H1 (cell line): Measurements from ENCODE around the gene LUZP1. TPM values are rescaled to one million over a fixed set of nuclear protein-coding genes. Genes with fewer than 3 reads are reported as not detected.

ENCODE experiments used
- CTCF ChIA-PET: fragments of 300-600 bp; sonication (Branson Sonifier 250); formaldehyde crosslinking; loops from one replicate; lab custom pipeline; 2021; ENCODE audit not compliant: partially characterized antibody; lab: Charles Lee
- POLR2A ChIA-PET: fragments of 300-600 bp; sonication (Branson Sonifier 250); formaldehyde crosslinking; loops from one replicate; lab custom pipeline; 2021; ENCODE audit warnings: inconsistent platforms; ENCODE audit not compliant: partially characterized antibody; lab: Charles Lee
- DNase-seq, 2 experiments: peaks; one replicate each; pipeline versions ENCODE4 v3.0.0 to v3.0.0-alpha.2; 2010 to 2022; ENCODE audit warnings: low spot score in 2 of 2, low read depth in 1 of 2, mixed read lengths in 1 of 2
- FAIRE-seq: peaks from 2 replicates; lab custom pipeline; 2011; peaks lifted over from hg19 to GRCh38; lab: Jason Lieb, UNC
- H2AFZ ChIP-seq: 2 replicates; pipeline ENCODE4 v1.8.1; 2012; ENCODE audit warnings: low read length, inconsistent platforms
- H2AK5ac ChIP-seq: 2 replicates; pipeline ENCODE4 v1.6.1; 2013; ENCODE audit warnings: low read depth, low read length
- H2BK120ac ChIP-seq: replicated peaks from 2 replicates; pipeline ENCODE3; 2013; ENCODE audit warnings: low read depth, low read length, inconsistent platforms
- H2BK12ac ChIP-seq: 2 replicates; pipeline ENCODE4 v1.6.1; 2013; ENCODE audit warnings: low read depth, low read length
- H2BK15ac ChIP-seq: 2 replicates; pipeline ENCODE4 v1.6.1; 2013; ENCODE audit warnings: low read length
- H2BK20ac ChIP-seq: 2 replicates; pipeline ENCODE4 v1.6.1; 2013; ENCODE audit warnings: low read length
- H2BK5ac ChIP-seq: 2 replicates; pipeline ENCODE4 v1.6.1; 2013; ENCODE audit warnings: low read depth, low read length
- H3K14ac ChIP-seq: 2 replicates; pipeline ENCODE4 v1.6.1; 2013; ENCODE audit warnings: inconsistent platforms; ENCODE audit not compliant: insufficient read length
- H3K18ac ChIP-seq: 2 replicates; pipeline ENCODE4 v1.6.1; 2013; ENCODE audit warnings: low read length; ENCODE audit errors: extremely low read depth
- H3K23ac ChIP-seq: 2 replicates; pipeline ENCODE4 v1.6.1; 2013; ENCODE audit warnings: inconsistent platforms; ENCODE audit not compliant: insufficient read length
- H3K23me2 ChIP-seq: 2 replicates; pipeline ENCODE4 v1.6.1; 2013; ENCODE audit warnings: low read depth, low read length
- H3K27ac ChIP-seq: 2 replicates; pipeline ENCODE4 v1.6.1; 2011; ENCODE audit warnings: low read depth, low read length, inconsistent platforms
- H3K27me3 ChIP-seq, 4 experiments: replicated peaks in 1 of 4; 1 replicate in 1 of 4; 2 replicates in 3 of 4; pipeline versions ENCODE4 v1.6.1 to v1.8.1; 2011 to 2013; ENCODE audit warnings: low read length in 3 of 4, mild to moderate bottlenecking in 3 of 4, inconsistent platforms in 2 of 4, mixed read lengths in 2 of 4, moderate library complexity in 1 of 4; ENCODE audit not compliant: control insufficient read depth in 3 of 4, insufficient read depth in 3 of 4; ENCODE audit errors: extremely low read depth in 1 of 4
- H3K36me3 ChIP-seq, 4 experiments: 2 replicates each; pipeline versions ENCODE4 v1.6.1 to v1.8.1; 2011 to 2013; ENCODE audit warnings: mild to moderate bottlenecking in 4 of 4, low read length in 3 of 4, moderate library complexity in 2 of 4, control low read depth in 1 of 4, inconsistent platforms in 1 of 4; ENCODE audit not compliant: insufficient read depth in 4 of 4, control insufficient read depth in 2 of 4
- H3K4ac ChIP-seq: replicated peaks from 2 replicates; pipeline ENCODE3; 2013; ENCODE audit warnings: low read length, low read depth, mixed read lengths, inconsistent platforms; ENCODE audit not compliant: insufficient read length
- H3K4me1 ChIP-seq, 4 experiments: replicated peaks in 1 of 4; 1 replicate in 1 of 4; 2 replicates in 3 of 4; pipeline versions ENCODE4 v1.6.1 to v1.8.1; 2011 to 2013; ENCODE audit warnings: low read length in 3 of 4, inconsistent platforms in 2 of 4, mixed read lengths in 1 of 4; ENCODE audit not compliant: insufficient read depth in 4 of 4, control insufficient read depth in 3 of 4
- H3K4me2 ChIP-seq, 2 experiments: 2 replicates each; pipeline versions ENCODE4 v1.6.1 to v1.8.1; 2011 to 2013; ENCODE audit warnings: low read depth in 2 of 2, low read length in 2 of 2, control low read depth in 1 of 2, inconsistent platforms in 1 of 2, mild to moderate bottlenecking in 1 of 2; ENCODE audit not compliant: insufficient read depth in 1 of 2
- H3K4me3 ChIP-seq, 4 experiments: fragments of 200-600, 300-600 bp in 1 of 4; sonication (generic), shearing (Covaris generic), sonication (Bioruptor Twin) in 1 of 4; 2 replicates each; pipeline versions ENCODE4 v1.5.1 to v1.8.1; 2011 to 2016; ENCODE audit warnings: low read length in 4 of 4, low read depth in 3 of 4, control low read depth in 2 of 4, inconsistent platforms in 2 of 4, mild to moderate bottlenecking in 2 of 4, mixed read lengths in 1 of 4, moderate library complexity in 1 of 4; ENCODE audit not compliant: insufficient read depth in 2 of 4; ENCODE audit errors: extremely low read depth in 1 of 4
- H3K56ac ChIP-seq: replicated peaks from 2 replicates; pipeline ENCODE3; 2013; ENCODE audit warnings: low read depth, mild to moderate bottlenecking, mixed read lengths, low read length, inconsistent platforms; ENCODE audit not compliant: insufficient read length
- H3K79me1 ChIP-seq: 2 replicates; pipeline ENCODE4 v1.6.1; 2013; ENCODE audit warnings: low read depth, low read length, control low read depth
- H3K79me2 ChIP-seq, 2 experiments: 2 replicates each; pipeline versions ENCODE4 v1.6.1 to v1.8.1; 2012 to 2013; ENCODE audit warnings: low read length in 2 of 2, mild to moderate bottlenecking in 2 of 2, inconsistent platforms in 1 of 2; ENCODE audit not compliant: insufficient read depth in 2 of 2, control insufficient read depth in 1 of 2
- H3K9ac ChIP-seq, 4 experiments: replicated peaks in 1 of 4; 1 replicate in 1 of 4; 2 replicates in 3 of 4; pipeline versions ENCODE4 v1.6.1 to v1.8.1; 2011 to 2013; ENCODE audit warnings: low read depth in 3 of 4, low read length in 3 of 4, control low read depth in 2 of 4, mild to moderate bottlenecking in 2 of 4, moderate library complexity in 2 of 4, inconsistent platforms in 1 of 4; ENCODE audit errors: extremely low read depth in 1 of 4
- H3K9me3 ChIP-seq, 2 experiments: 2 replicates each; pipeline versions ENCODE4 v1.6.1 to v1.8.1; 2012 to 2013; ENCODE audit warnings: mild to moderate bottlenecking in 2 of 2, moderate library complexity in 2 of 2, control low read depth in 1 of 2, inconsistent platforms in 1 of 2, low read depth in 1 of 2, low read length in 1 of 2, mixed read lengths in 1 of 2; ENCODE audit not compliant: insufficient read depth in 2 of 2
- H4K20me1 ChIP-seq, 2 experiments: replicated peaks in 1 of 2; 2 replicates each; pipeline versions ENCODE3 to v1.8.1; 2011 to 2013; ENCODE audit warnings: inconsistent platforms in 2 of 2, low read length in 2 of 2, mild to moderate bottlenecking in 1 of 2; ENCODE audit not compliant: insufficient read depth in 2 of 2, control insufficient read depth in 1 of 2
- H4K5ac ChIP-seq: 2 replicates; pipeline ENCODE4 v1.6.1; 2013; ENCODE audit warnings: low read length, low read depth, mixed read lengths, inconsistent platforms; ENCODE audit not compliant: insufficient read length
- H4K8ac ChIP-seq: 2 replicates; pipeline ENCODE4 v1.8.0; 2013; ENCODE audit warnings: mild to moderate bottlenecking, moderate library complexity, low read length, inconsistent platforms; ENCODE audit not compliant: insufficient read depth; ENCODE audit errors: extremely low read depth
- H4K91ac ChIP-seq: replicated peaks from 2 replicates; pipeline ENCODE3; 2013; ENCODE audit warnings: low read length, mixed read lengths, inconsistent platforms; ENCODE audit not compliant: insufficient read length
- BRCA1 ChIP-seq: IDR thresholded peaks from 2 replicates; pipeline ENCODE4 v1.6.1; 2012; ENCODE audit warnings: low read depth, low read length, improper control_type of control experiment
- CBX8 ChIP-seq: fragments of 300-800, 300-1000 bp; sonication (generic); IDR thresholded peaks from 2 replicates; pipeline ENCODE4 v1.7.1; 2016; ENCODE audit warnings: low read depth, low read length, borderline replicate concordance
- CTBP2 ChIP-seq: IDR thresholded peaks from 2 replicates; pipeline ENCODE4 v1.7.0; 2011; ENCODE audit warnings: borderline replicate concordance, mild to moderate bottlenecking, moderate library complexity, mixed read lengths, low read length; ENCODE audit not compliant: insufficient read depth, insufficient read length
- GABPA ChIP-seq: IDR thresholded peaks from 2 replicates; pipeline ENCODE4 v1.6.1; 2011; ENCODE audit warnings: mild to moderate bottlenecking, low read length, moderate library complexity, borderline replicate concordance; ENCODE audit not compliant: insufficient read depth
- NANOG ChIP-seq: IDR thresholded peaks from 2 replicates; pipeline ENCODE4 v1.6.1; 2011; ENCODE audit warnings: low read length, low read depth, mild to moderate bottlenecking, inconsistent platforms; ENCODE audit not compliant: insufficient read depth, poor library complexity, severe bottlenecking
- POLR2AphosphoS5 ChIP-seq: IDR thresholded peaks from 2 replicates; pipeline ENCODE4 v1.6.1; 2011; ENCODE audit warnings: low read depth, low read length
- POU5F1 ChIP-seq: IDR thresholded peaks from 2 replicates; pipeline ENCODE4 v1.6.1; 2011; ENCODE audit warnings: low read depth, mild to moderate bottlenecking, low read length, moderate library complexity
- SIX5 ChIP-seq: IDR thresholded peaks from 2 replicates; pipeline ENCODE4 v1.6.1; 2011; ENCODE audit warnings: mild to moderate bottlenecking, low read depth, low read length
- SUZ12 ChIP-seq: fragments of 200-600 bp; sonication (generic); IDR thresholded peaks from 2 replicates; pipeline ENCODE4 v1.6.1; 2012; ENCODE audit warnings: mild to moderate bottlenecking, inconsistent platforms, low read length, moderate library complexity, mixed read lengths
- TAF1 ChIP-seq: IDR thresholded peaks from 2 replicates; pipeline ENCODE4 v1.6.1; 2011; ENCODE audit warnings: mild to moderate bottlenecking, low read depth, low read length
- TCF12 ChIP-seq: IDR thresholded peaks from 2 replicates; pipeline ENCODE4 v1.6.1; 2011; ENCODE audit warnings: low read depth, mild to moderate bottlenecking, low read length
- TEAD4 ChIP-seq: IDR thresholded peaks from 2 replicates; pipeline ENCODE4 v1.6.1; 2012; ENCODE audit warnings: low read depth, low read length, inconsistent platforms, mixed read lengths
- WGBS, 2 experiments: shearing (Covaris generic) in 1 of 2; methylation state at CpG; one replicate each; pipeline versions ENCODE4 v1.1.6 to v1.1.7; 2013 to 2015; ENCODE audit warnings: low lambda C conversion rate in 2 of 2, mixed read lengths in 2 of 2, inconsistent platforms in 1 of 2, low coverage in 1 of 2, missing lambda C conversion rate in 1 of 2; ENCODE audit not compliant: insufficient replicate concordance in 2 of 2, insufficient coverage in 1 of 2, insufficient read length in 1 of 2; ENCODE audit errors: extremely low coverage in 1 of 2, missing lambda C conversion rate in 1 of 2; 5-methylcytosine and 5-hydroxymethylcytosine counted together
- polyA plus RNA-seq, 7 experiments: library from polyadenylated mRNA; depleted of rRNA in 3 of 7; stranded (reverse) in 5 of 7; unstranded in 2 of 7; fragments of >200 nt in 5 of 7; fragments of 200-250 nt in 2 of 7; gene quantifications; 1 replicate in 5 of 7; 2 replicates in 1 of 7; 4 replicates in 1 of 7; pipeline versions ENCODE4 v1.2.1 to v1.2.3, GENCODE V29; 2011 to 2013; ENCODE audit warnings: missing spikeins in 2 of 7, mixed read lengths in 2 of 7
- total RNA-seq: library from RNA; stranded (reverse); fragmentation: NEBNext Ultra II Directional; extraction: Animal tissue kit (Norgen Biotek cat#: 25700); gene quantifications from 2 replicates; pipeline ENCODE4 v1.2.1, GENCODE V29; 2021

Gene LUZP1
- total and polyA plus RNA-seq, 2 of the 8 experiments (the other 6 are each of a cell fraction or from before 2014, with no cell fraction given), result 14.0 to 60.5 TPM

DNA sequence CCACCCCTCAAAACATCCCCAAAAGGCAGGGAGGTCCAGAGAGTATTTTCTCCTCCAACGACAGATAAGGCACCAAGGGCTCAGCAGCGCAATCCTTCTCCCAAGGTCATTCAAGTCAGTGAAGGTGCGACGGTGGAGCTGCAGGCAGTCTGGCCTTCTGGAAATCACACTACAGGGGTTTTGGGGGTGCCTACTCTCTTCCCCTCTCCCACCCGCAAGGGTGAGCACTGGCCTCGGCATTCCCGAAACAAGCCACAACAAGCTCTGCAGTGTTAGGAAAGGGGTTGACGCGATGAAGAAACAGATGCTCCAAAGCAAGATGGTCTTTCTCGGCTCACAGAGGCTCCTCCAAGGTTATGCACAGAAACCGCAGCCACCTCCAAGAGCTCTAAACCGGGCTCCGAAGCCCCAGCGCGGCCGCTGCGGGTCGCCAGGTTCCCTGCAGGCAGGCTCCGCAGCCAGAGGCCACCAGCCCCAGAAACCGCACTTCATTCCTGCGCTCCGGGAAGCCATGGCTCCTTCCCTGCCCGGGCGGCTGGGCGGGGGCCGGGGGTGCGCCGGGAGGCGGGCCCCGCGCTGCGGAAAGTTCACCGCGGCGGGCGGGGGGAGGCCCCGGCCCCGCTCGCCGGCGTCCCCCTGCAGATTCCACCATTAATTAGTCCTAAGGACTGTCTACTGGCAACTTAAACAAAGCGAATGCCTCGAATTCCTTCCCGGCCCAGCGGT, 1.1 kb downstream of the LUZP1 start:
- H3K18ac ChIP-seq, result no peak overlapping the region; the same call in none of the 2 replicates
- TF ChIP-seq SUZ12 (no peak), TAF1 (peak; percentile 70), BRCA1 (no peak), POLR2AphosphoS5 (no peak; the same call in 1 of the 2 replicates), NANOG (peak; percentile 18), CTBP2 (no peak), POU5F1 (no peak), SIX5 (no peak), TEAD4 (peak; percentile 72; the same call in 1 of the 2 replicates), TCF12 (0 out of 2 replicates have a peak, but pooled peaks have one; percentile 7), CBX8 (no peak), GABPA (peak; percentile 44; the same call in 1 of the 2 replicates)

More for the DNA sequence above, 1.1 kb downstream of the LUZP1 start:
- no peak overlapping the region for H4K91ac ChIP-seq
- H2BK20ac ChIP-seq, result no peak overlapping the region
- peak overlapping the region; percentile 75 for H4K8ac ChIP-seq
- H3K23ac ChIP-seq, result no peak overlapping the region
- H2BK12ac ChIP-seq, result no peak overlapping the region
- no peak overlapping the region for H3K14ac ChIP-seq
- H2BK120ac ChIP-seq, result no peak overlapping the region
- H3K23me2 ChIP-seq, result peaks cover 4% of the 10 kb centered on the region
- peak overlapping the region; percentile 74 to 75 for H3K4me2 ChIP-seq
- H3K4me1 ChIP-seq, result peaks cover 0 to 8% (median 3%) of the 10 kb centered on the region in 4 experiments; a peak in 4 of 7 replicates
- peak overlapping the region; percentile 11; the same call in 1 of the 2 replicates for H2BK5ac ChIP-seq
- ChIA-PET CTCF (interaction anchor here (0.6 to 27.4 kb wide), 6 partner anchors 8 to 77 kb away, joined by 3 to 705 read pairs (median 3); no protein-coding TSS in a partner anchor), POLR2A (interaction anchor here (0.7 to 4.7 kb wide), 22 partner anchors 9 to 318 kb away, joined by 3 to 37 read pairs (median 3); partner anchors contain the start of gene ASAP3)
- H3K9ac ChIP-seq, result peak overlapping the region; percentile 65 to 84 (median 77)
- H3K79me1 ChIP-seq, result no peaks in the 10 kb centered on the region; the same call in 1 of the 2 replicates
- H4K5ac ChIP-seq, result peak overlapping the region; percentile 68
- H2BK15ac ChIP-seq, result no peak overlapping the region
- no peaks in the 10 kb centered on the region for H3K9me3 ChIP-seq
- 1% methylated on average over 22 of the region's 45 CpGs; no CpG with 5 or more reads in 1 of the 2 experiments for WGBS, 2 experiments
- H2AK5ac ChIP-seq, result no peak overlapping the region
- H3K36me3 ChIP-seq, result no peaks in the 10 kb centered on the region
- H3K4ac ChIP-seq, result peak overlapping the region; percentile 71
- H3K27ac ChIP-seq, result peak overlapping the region; percentile 25
- H3K79me2 ChIP-seq, result peaks cover 19 to 49% of the 10 kb centered on the region in 2 experiments
- no peaks in the 10 kb centered on the region for H3K27me3 ChIP-seq
- peak overlapping the region; percentile 70 for H3K56ac ChIP-seq
- FAIRE-seq (no peak), DNase-seq (peak in 1 of 2 experiments; percentile 76)
- peaks cover 12 to 19% of the 10 kb centered on the region in 2 experiments for H4K20me1 ChIP-seq
- no peak overlapping the region for H2AFZ ChIP-seq
- peak overlapping the region; percentile 70 to 95 (median 83) for H3K4me3 ChIP-seq
